ENCODE results near the gene PRKN. TPM values are rescaled to one million over a fixed set of nuclear protein-coding genes. Genes with fewer than 3 reads are reported as not detected.

PRKN gene
- total RNA-seq, 1 donor from 2014 or later, result 2.8 TPM

DNA sequence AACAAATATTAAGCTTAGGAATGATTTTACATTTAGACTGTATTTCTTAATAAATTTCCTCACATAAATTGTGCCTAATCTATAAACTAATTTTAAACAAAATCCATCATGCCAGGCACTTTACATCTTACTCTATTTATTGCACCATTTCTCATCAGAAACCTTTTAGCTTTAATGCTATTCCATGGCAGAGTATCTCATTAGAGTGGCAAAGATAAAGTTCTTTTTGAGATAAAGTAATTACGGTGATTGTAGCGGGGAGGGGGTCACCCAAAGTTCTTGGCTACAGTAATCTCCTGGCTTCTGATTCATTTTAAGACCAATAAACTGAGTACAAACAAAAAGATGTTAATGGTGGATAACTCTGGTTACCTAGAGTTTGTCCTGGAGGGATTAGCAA, 532.1 kb downstream of the PRKN start:
- TF ChIP-seq EZH2 (IDR thresholded peaks at IDR 0.05) (no peak), EZH2phosphoT487 (IDR thresholded peaks at IDR 0.05) (no peak)
- TF ChIP-seq, protein P1, sequence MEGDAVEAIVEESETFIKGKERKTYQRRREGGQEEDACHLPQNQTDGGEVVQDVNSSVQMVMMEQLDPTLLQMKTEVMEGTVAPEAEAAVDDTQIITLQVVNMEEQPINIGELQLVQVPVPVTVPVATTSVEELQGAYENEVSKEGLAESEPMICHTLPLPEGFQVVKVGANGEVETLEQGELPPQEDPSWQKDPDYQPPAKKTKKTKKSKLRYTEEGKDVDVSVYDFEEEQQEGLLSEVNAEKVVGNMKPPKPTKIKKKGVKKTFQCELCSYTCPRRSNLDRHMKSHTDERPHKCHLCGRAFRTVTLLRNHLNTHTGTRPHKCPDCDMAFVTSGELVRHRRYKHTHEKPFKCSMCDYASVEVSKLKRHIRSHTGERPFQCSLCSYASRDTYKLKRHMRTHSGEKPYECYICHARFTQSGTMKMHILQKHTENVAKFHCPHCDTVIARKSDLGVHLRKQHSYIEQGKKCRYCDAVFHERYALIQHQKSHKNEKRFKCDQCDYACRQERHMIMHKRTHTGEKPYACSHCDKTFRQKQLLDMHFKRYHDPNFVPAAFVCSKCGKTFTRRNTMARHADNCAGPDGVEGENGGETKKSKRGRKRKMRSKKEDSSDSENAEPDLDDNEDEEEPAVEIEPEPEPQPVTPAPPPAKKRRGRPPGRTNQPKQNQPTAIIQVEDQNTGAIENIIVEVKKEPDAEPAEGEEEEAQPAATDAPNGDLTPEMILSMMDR (IDR thresholded peaks at IDR 0.05), result no peak
- H3K36me3 ChIP-seq, result no peaks in the 10 kb centered on the region
- H3K27me3 ChIP-seq, result no peaks in the 10 kb centered on the region
- H3K9me3 ChIP-seq (ENCODE audit: low read depth), result no peaks in the 10 kb centered on the region
- H3K4me1 ChIP-seq, result peaks cover 5% of the 10 kb centered on the region
- no peak overlapping the region for H3K27ac ChIP-seq
- H3K4me1 Mint-ChIP-seq, result peaks cover 7% of the 10 kb centered on the region
- H3K36me3 Mint-ChIP-seq, result no peaks in the 10 kb centered on the region
- no peak for DNase-seq (ENCODE audit: low spot score)
- H3F3A ChIP-seq (ENCODE audit: low read depth), result peaks cover 5% of the 10 kb centered on the region
- H3K27ac Mint-ChIP-seq, result no peak overlapping the region
- H3K4me3 ChIP-seq, result no peak overlapping the region
- no peak overlapping the region for H3K4me3 Mint-ChIP-seq
- no peak overlapping the region for H3K9ac ChIP-seq
- H3K9me3 Mint-ChIP-seq, result no peaks in the 10 kb centered on the region
- no peaks in the 10 kb centered on the region for H3K79me2 ChIP-seq (ENCODE audit: low read depth)
- H4K20me1 ChIP-seq (ENCODE audit: low read depth), result no peaks in the 10 kb centered on the region
- H3K27me3 Mint-ChIP-seq (ENCODE audit: insufficient read depth, low read depth), result peaks cover 6% of the 10 kb centered on the region
- no peak overlapping the region for H2AFZ ChIP-seq (replicated peaks)
- H3K4me2 ChIP-seq, result no peak overlapping the region

DNA sequence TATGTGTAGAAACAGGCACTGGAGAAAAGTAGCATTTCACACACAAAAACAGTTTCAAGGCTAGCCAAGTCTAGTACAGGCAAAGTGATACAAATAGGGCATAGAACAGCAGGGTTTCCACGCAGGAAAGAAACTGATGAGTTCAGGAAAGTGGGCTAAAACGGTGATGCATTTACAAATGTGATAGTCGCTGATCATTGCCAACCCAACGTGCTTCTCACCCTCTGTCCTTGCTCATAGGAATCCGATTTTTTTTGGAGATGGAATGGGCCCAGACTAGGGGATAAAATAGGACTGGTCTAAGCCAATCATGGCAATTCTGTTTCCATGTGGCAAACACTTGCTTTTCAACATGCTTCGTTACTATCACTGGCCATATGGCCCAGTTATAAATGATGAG, 536.6 kb downstream of the PRKN start:
- no peaks in the 10 kb centered on the region for H3K9me3 ChIP-seq (ENCODE audit: low read depth)
- TF ChIP-seq EZH2phosphoT487 (IDR thresholded peaks at IDR 0.05) (no peak), EZH2 (IDR thresholded peaks at IDR 0.05) (no peak)
- TF ChIP-seq, protein P1 (IDR thresholded peaks at IDR 0.05), result no peak
- no peaks in the 10 kb centered on the region for H4K20me1 ChIP-seq (ENCODE audit: low read depth)
- peak overlapping the region; percentile 44 for H3K27ac ChIP-seq
- H2AFZ ChIP-seq (replicated peaks), result no peak overlapping the region
- H3K27me3 ChIP-seq, result no peaks in the 10 kb centered on the region
- H3K36me3 ChIP-seq, result no peaks in the 10 kb centered on the region
- H3K4me1 ChIP-seq, result peaks cover 14% of the 10 kb centered on the region
- no peak overlapping the region for H3K27ac Mint-ChIP-seq
- peaks cover 13% of the 10 kb centered on the region for H3K9me3 Mint-ChIP-seq
- DNase-seq (ENCODE audit: low spot score), result no peak
- H3K79me2 ChIP-seq (ENCODE audit: low read depth), result no peaks in the 10 kb centered on the region
- peaks cover 8% of the 10 kb centered on the region for H3K27me3 Mint-ChIP-seq (ENCODE audit: insufficient read depth, low read depth)
- peaks cover 10% of the 10 kb centered on the region for H3K4me1 Mint-ChIP-seq
- H3K4me3 ChIP-seq, result no peak overlapping the region
- H3K9ac ChIP-seq, result no peak overlapping the region
- H3K4me3 Mint-ChIP-seq, result no peak overlapping the region
- H3K36me3 Mint-ChIP-seq, result no peaks in the 10 kb centered on the region
- peaks cover 10% of the 10 kb centered on the region for H3F3A ChIP-seq (ENCODE audit: low read depth)
- H3K4me2 ChIP-seq, result peak overlapping the region; percentile 31

DNA sequence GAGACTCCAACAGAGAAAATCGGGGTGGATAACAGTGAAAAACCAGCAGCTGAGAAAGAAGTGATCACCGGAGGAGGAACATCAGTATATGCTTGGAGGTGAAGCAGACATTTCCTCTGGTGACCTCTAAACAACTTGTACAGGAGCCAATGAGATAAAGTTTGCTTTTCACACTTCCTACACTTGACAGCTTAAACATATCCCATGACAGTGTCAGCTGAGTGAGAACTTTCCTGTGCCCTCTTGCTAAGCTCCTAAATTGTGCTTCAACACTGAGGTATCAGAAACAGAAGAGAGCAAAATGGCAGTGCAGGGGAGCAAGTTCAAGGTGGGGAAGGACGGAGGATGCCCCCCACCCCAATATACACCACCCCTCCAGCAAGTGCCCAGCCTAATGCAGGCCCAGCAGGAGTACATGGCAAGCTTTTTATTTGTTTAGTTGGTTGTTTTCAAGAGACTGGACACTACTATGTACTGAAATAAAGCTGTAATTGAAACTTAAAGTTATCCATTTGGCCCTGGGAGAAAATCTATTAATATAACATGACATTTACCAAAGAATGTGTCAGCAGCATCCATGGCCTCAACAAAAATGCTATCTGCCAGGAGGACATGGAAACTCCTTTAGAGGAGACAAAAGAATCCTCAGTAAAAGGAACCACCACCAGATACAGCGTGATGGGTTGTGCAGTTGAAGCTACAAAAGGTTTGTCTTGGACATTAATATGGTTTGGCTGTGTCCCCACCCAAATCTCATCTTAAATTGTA, 540.2 kb downstream of the PRKN start:
- peaks cover 10% of the 10 kb centered on the region for H3F3A ChIP-seq (ENCODE audit: low read depth)
- no peaks in the 10 kb centered on the region for H3K9me3 ChIP-seq (ENCODE audit: low read depth)
- no peak overlapping the region for H3K9ac ChIP-seq
- DNase-seq (ENCODE audit: low spot score), result no peak
- no peaks in the 10 kb centered on the region for H3K27me3 ChIP-seq
- Mint-ChIP-seq H3K4me3 (no peak overlapping the region), H3K27me3 (ENCODE audit: insufficient read depth, low read depth) (peaks cover 5% of the 10 kb centered on the region), H3K36me3 (no peaks in the 10 kb centered on the region), H3K4me1 (peaks cover 10% of the 10 kb centered on the region), H3K27ac (no peak overlapping the region), H3K9me3 (peaks cover 13% of the 10 kb centered on the region)
- no peak overlapping the region for H3K27ac ChIP-seq
- H3K4me1 ChIP-seq, result peaks cover 14% of the 10 kb centered on the region
- no peak overlapping the region for H3K4me3 ChIP-seq
- no peak for TF ChIP-seq EZH2phosphoT487 (IDR thresholded peaks at IDR 0.05)
- TF ChIP-seq, protein P1 (IDR thresholded peaks at IDR 0.05), result no peak
- no peak for TF ChIP-seq EZH2 (IDR thresholded peaks at IDR 0.05)
- no peaks in the 10 kb centered on the region for H3K79me2 ChIP-seq (ENCODE audit: low read depth)
- H3K4me2 ChIP-seq, result no peak overlapping the region
- no peaks in the 10 kb centered on the region for H4K20me1 ChIP-seq (ENCODE audit: low read depth)
- H2AFZ ChIP-seq (replicated peaks), result no peak overlapping the region
- no peaks in the 10 kb centered on the region for H3K36me3 ChIP-seq

Measured in neural progenitor cell (in vitro differentiated cells).